ENCODE data around the gene UBR4.
"Not testable (repeated sequence)": the region's sequence is repeated elsewhere in the genome, so short reads cannot be mapped to it uniquely, and the experiment has no call there.

UBR4 gene

GRCh38 chr1:19209990-19210771 lies at the start of gene UBR4:
Gene UBR4, minus strand, starts transcription at chr1:19210266. Its CDS starts 18 bp downstream, at chr1:19210248.
- DNase-seq (ENCODE audit: low read depth), result peak; percentile 94

- DNase-seq (ENCODE audit: low read depth), result no peak
Measured at GRCh38 chr1:19258353-19258752, 48.3 kb upstream of the UBR4 start.

GRCh38 chr1:19257178-19257914 lies 47.3 kb upstream of the UBR4 start:
- peak; percentile 36 for DNase-seq (ENCODE audit: low read depth)

GRCh38 chr1:19256301-19256700 lies 46.2 kb upstream of the UBR4 start:
- DNase-seq (ENCODE audit: low read depth), result not testable (repeated sequence)

GRCh38 chr1:19255288-19255687 lies 45.2 kb upstream of the UBR4 start:
- DNase-seq (ENCODE audit: low read depth), result no peak

GRCh38 chr1:19254416-19254815 lies 44.4 kb upstream of the UBR4 start:
- no peak for DNase-seq (ENCODE audit: low read depth)

GRCh38 chr1:19251305-19252196 lies 41.5 kb upstream of the UBR4 start, which contains the start of the genes EMC1 and MRTO4:
Gene EMC1, minus strand, starts transcription at chr1:19251524. Its CDS starts 15 bp downstream, at chr1:19251509.
Gene MRTO4, plus strand, starts transcription at chr1:19251805. Its CDS starts 31 bp downstream, at chr1:19251836.
- DNase-seq (ENCODE audit: low read depth), result peak; percentile 80

- DNase-seq (ENCODE audit: low read depth), result no peak
Measured at GRCh38 chr1:19250629-19251304, 40.7 kb upstream of the UBR4 start.

- DNase-seq (ENCODE audit: low read depth), result peak; percentile 74
Measured at GRCh38 chr1:19240673-19241538, 30.8 kb upstream of the UBR4 start.

- no peak for DNase-seq (ENCODE audit: low read depth)
Measured at GRCh38 chr1:19239876-19240275, 29.8 kb upstream of the UBR4 start.

- DNase-seq (ENCODE audit: low read depth), result no peak
Measured at GRCh38 chr1:19234224-19234623, 24.2 kb upstream of the UBR4 start.

GRCh38 chr1:19232524-19232846 lies 22.4 kb upstream of the UBR4 start:
- DNase-seq (ENCODE audit: low read depth), result peak; percentile 73

- not testable (repeated sequence) for DNase-seq (ENCODE audit: low read depth)
Measured at GRCh38 chr1:19231736-19232523, 21.9 kb upstream of the UBR4 start.

GRCh38 chr1:19229828-19230325 lies 19.8 kb upstream of the UBR4 start:
- DNase-seq (ENCODE audit: low read depth), result peak; percentile 63

- no peak for DNase-seq (ENCODE audit: low read depth)
Measured at GRCh38 chr1:19229229-19229628, 19.2 kb upstream of the UBR4 start.

GRCh38 chr1:19222979-19223824 lies 13.1 kb upstream of the UBR4 start:
- peak; percentile 45 for DNase-seq (ENCODE audit: low read depth)

- DNase-seq (ENCODE audit: low read depth), result no peak
Measured at GRCh38 chr1:19222573-19222972, 12.5 kb upstream of the UBR4 start.

- DNase-seq (ENCODE audit: low read depth), result no peak
Measured at GRCh38 chr1:19220991-19221390, 10.9 kb upstream of the UBR4 start.
